NCI-H1694 treated with DMSO at 0.1 percent for 48 hours (cell line): ENCODE measurements around the gene MBOAT1.
A peak's percentile ranks its signal among the peaks of the same experiment; 100 is the strongest.
"Not testable (repeated sequence)": the region's sequence is repeated elsewhere in the genome, so short reads cannot be mapped to it uniquely, and the experiment has no call there.

Experiments used
- DNase-seq: peaks from one replicate; lab custom pipeline; 2025; lab: John Stamatoyannopoulos, UW

MBOAT1 gene, protein sequence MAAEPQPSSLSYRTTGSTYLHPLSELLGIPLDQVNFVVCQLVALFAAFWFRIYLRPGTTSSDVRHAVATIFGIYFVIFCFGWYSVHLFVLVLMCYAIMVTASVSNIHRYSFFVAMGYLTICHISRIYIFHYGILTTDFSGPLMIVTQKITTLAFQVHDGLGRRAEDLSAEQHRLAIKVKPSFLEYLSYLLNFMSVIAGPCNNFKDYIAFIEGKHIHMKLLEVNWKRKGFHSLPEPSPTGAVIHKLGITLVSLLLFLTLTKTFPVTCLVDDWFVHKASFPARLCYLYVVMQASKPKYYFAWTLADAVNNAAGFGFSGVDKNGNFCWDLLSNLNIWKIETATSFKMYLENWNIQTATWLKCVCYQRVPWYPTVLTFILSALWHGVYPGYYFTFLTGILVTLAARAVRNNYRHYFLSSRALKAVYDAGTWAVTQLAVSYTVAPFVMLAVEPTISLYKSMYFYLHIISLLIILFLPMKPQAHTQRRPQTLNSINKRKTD

DNA sequence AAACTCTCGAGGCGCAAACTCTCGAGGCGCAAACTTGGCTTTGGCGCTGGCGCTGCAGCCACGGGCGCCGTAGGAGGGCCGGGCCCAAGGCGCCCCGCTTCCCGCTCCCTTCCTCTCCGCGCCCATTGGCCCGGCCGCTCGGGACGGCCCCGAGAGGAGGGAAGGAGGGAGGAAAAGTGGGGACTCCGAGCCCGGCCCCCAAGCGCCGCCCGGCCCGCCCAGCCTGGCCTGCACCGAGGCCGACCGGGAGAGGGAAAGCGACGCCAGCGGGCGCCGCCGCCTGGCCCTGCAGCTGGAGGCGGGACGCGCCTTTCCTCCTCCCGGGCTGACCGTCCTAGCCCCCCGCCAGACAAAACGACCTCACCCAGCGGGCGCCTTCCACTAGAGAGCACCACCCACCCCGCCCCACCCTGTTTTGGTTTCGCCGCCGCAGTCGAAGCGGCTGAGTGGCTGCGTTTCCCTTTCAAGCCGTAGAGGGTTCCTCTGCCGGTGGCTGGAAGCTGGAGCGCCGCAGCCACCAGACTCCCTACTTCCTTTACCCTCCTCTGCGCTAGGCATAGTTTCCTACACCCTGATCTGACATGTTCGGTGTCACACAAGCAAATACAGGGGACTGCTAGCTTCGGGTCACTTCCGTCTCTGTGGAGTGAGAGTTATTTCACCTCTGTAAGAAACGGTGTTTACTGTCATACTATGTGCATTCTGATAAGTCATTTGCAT, at the start of gene MBOAT1:
MBOAT1 (minus strand) TSS at position 78 of the 720 bp plus-strand sequence. CDS start 235 bp downstream, outside the sequence.
- DNase-seq: peak; percentile 84

DNA sequence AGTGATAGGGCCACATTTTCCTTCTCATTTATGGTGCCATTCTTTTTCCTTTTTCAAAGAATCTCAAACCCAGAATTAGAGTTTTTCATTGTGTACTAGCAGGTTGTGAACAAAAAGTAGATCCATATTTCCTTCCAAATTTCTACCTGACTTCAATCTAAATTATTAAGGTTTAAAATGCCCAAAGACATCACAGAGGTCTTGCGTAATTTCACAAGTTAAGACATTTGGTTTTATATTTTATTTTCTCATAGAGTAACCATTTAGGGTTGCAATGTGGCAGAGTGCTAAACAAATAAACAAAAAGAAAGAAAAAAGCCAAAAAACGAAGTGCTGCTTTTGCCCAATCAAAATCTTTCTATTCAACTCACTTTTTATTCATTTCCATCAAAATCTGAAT, 49.4 kb upstream of the MBOAT1 start:
- DNase-seq: no peak

DNA sequence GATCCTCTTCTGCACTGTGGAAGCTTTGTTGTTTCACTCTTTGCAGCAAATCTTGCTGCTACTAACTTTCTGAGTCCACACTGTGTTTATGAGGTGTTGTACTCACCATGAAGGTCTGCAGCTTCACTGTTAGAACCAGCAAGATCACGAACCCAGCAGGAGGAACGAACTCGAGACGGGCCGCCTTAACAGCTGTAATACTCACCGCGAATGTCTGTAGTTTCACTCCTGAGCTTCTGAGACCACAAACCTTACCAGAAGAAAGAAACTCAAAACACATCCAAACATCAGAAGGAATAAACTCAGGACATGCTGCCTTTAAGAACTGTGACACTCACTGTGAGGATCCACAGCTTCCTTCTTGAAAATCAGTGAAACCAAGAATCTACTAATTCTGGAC, 48.1 kb upstream of the MBOAT1 start:
- DNase-seq: no peak

DNA sequence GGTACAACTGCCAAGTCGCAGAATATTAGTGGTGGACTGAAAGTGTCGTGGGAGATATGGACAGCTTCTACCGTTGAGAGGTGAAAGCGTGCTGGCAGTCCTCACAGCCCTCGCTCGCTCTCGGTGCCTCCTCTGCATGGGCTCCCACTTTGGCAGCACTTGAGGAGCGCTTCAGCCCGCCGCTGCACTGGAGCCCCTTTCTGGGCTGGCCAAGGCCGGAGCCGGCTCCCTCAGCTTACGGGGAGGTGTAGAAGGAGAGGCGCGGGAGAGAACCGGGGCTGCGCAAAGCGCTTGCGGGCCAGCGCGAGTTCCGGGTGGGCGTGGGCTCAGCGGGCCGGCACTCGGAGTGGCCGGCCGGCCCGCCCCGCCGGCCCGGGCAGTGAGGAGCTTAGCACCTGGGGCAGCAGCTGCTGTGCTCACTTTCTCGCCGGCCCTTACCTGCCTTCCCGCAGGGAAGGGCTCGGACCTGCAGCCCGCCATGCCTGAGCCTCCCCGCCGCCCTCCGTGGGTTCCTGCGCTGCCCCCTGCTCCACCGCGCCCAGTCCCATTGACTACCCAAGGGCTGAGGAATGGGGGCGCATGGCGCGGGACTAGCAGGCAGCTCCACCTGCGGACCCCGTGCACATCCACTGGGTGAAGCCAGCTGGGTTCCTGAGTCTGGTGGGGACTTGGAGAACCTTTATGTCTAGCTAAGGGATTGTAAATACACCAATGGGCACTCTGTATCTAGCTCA, 47.2 kb upstream of the MBOAT1 start:
- DNase-seq: no peak

DNA sequence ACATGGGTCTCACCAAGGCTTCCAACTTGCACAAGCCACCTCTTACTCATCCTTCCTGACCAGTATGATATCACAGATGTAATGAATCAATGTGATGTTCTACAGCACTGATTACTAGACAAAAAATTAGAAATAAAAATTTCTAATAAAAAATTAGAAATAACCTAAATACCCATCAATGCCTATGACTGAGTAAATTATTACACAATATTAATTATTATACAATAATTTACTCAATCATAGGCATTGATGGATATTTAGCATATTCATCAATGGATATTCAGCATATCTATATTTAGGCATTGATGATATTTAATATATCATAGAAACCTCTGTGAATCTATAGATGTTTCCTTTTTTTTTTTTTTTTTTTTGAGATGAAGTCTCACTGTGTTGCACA, 43.2 kb upstream of the MBOAT1 start:
- no peak for DNase-seq

DNA sequence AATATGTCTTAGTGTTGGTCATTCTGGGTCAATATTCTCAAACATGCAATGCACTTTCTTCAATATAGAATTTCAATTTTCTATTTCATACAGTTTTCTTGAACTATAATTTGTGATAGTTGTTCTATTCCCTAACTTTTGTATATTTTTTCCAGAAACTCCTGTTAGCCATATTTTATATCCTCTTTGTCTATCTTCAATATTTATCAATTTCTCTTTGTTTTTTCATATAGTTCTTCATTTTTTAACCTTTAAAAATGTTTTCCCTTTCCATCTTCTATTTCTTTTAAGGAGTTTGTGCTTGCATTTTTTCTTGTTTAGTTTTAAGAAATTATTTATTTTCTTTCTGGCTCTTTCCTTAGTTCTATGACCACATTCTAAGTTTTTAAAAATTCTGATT, 42.0 kb upstream of the MBOAT1 start:
- no peak for DNase-seq

DNA sequence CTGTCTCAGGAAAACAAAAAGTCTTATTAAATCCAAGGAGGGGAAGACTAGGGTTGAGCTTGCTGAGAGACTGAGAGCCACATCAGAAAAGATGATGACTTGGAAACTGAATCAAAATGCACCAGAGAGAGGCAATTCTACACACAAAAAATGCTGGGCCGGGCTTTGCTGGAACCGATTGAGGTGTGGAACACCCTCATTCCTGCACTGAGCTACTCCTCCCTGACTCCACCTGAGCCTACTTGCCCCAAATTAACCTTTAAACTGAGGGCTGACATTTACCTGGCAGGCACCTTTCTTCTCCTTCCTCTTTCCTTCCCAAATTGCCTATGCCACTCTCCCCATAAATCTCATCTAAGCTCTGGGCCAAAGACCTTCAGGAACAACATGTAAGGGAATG, 40.8 kb upstream of the MBOAT1 start:
- DNase-seq: no peak

DNA sequence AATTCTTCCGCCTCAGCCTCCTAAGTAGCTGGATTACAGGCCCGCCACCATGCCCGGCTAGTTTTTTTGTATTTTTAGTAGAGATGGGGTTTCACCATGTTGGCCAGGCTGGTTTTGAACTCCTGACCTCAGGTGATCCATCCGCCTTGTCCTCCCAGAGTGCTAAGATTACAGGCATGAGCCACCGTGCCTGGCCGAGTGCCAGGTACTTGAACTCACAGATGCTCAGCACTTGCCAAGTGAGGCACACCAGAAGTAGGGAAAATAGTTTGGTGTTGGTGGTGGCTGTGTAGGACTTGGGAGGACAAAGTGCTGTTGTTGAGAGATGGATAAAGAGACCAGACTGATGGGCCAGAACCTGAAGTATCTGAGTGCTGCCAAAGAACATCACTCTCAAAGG, 40.0 kb upstream of the MBOAT1 start:
- DNase-seq: no peak

DNA sequence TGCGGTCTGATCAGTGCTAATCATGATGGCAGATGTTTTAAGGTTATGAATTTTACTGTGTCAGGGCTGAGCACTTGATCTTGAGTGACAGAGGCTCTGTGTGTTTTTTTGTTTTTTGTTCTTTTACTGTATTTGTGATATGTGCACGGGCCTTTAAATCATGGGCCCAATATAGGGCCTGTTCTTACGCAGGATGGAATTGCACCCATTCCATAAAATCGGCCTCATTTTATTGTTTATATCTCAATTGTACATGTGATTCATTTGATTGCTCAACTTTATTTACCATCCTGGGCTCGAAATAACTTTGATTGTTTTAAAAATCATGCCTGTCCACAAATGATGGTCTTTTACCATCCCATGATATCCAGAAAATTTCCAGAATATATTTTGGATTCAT, 39.3 kb upstream of the MBOAT1 start:
- DNase-seq: no peak

DNA sequence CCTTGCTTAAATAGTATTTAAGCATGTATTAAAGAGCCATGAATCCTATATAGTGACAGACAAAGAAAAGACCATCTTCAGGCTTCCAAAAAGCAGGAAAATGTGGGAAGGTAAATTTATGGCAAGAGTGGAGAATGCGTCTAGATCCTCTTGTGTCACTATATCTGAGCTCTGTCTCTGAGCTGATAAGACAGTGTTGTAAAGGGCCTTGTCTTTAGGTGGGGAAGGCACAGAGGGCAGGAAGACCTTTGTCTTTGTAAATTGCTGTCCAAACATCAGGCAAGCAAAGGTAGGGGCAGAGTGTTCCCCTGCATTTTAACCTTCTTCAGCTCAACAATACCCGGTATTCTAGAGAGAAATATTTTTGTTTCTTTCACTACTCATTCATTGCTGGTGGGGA, 33.9 kb upstream of the MBOAT1 start:
- DNase-seq: no peak

DNA sequence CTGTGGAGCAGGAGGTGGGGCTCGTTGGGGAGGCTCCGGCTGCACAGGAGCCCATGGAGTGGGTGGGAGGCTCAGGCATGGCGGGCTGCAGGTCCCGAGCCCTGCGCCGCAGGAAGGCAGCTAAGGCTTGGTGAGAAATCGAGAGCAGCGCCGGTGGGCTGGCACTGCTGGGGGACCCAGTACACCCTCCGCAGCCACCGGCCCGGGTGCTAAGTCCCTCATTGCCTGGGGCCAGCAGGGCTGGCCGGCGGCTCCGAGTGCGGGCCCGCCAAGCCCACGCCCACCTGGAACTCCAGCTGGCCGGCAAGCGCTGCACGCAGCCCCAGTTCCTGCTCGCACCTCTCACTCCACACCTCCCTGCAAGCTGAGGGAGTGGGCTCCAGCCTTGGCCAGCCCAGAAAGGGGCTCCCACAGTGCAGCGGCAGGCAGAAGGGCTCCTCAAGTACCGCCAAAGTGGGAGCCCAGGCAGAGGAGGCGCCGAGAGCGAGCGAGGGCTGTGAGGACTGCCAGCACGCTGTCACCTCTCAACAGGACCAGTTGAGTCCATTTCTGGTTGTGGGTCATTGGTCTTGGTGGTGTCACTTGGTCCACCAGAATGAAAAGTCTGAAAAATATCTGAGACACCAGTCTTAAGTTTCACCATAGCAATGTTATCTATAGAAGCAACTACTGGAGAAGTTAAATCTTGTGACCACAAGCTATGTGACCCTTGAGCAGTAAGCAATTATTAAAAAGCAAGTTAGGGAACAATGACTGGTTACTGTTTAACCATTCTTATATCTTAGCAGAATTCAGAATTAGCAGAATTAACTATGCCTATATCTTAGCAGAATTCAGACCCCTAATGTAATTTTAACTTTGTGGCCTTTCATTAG, 32.8 kb upstream of the MBOAT1 start:
- not testable (repeated sequence) for DNase-seq

DNA sequence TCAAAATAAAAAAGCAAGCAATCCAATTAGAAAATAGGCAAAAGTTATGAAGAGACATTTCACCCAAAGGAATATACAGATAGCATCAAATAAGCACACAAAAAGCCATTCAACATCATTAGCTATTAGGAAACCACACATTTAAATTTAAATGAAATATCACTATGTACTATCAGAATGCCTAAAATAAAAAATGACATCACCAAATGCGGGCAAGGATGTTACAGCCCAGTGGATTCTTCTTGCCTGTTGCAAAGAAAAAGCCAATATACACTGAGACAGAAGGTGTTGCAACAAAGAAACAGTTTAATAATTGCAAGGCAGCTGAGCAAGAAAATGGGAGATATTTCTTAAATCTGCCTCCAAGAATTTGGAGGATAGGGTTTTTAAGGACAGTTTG, 31.0 kb upstream of the MBOAT1 start:
- no peak for DNase-seq

DNA sequence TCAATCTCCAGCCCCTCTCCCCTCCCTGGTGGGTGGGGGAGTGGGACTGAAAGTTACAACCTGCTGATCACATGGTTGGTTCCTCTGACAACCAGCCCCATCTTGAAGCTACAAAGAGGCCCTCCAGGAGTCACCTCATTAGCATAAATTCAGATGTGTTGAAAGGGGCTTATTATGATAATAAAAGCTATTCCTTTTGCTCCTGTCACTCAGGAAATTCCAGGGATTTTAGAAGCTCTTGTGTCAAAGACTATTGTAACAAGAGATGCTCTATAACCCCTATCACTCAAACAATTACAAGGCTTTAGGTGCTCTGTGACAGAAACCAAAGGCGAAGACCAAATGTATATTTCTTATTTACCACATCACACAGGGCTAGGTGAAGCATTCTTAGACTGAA, 30.1 kb upstream of the MBOAT1 start:
- DNase-seq: no peak

DNA sequence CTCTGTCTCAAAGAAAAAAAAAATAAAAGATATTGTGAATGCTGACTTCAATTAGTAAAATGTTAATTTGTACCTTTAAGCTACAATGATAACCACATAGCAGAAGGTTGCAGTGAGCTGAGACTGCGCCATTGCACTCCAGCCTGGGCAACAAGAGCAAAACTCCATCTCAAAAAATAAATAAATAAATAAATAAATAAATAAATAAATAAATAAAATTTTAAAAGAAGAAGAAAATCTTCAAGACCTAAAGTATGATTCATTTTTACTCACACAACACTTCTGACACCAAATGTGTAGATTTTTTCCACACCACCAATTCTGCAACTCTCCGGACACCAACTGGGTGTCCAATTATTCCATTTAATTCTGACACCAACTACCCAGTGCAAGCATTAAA, 28.8 kb upstream of the MBOAT1 start:
- DNase-seq: no peak

DNA sequence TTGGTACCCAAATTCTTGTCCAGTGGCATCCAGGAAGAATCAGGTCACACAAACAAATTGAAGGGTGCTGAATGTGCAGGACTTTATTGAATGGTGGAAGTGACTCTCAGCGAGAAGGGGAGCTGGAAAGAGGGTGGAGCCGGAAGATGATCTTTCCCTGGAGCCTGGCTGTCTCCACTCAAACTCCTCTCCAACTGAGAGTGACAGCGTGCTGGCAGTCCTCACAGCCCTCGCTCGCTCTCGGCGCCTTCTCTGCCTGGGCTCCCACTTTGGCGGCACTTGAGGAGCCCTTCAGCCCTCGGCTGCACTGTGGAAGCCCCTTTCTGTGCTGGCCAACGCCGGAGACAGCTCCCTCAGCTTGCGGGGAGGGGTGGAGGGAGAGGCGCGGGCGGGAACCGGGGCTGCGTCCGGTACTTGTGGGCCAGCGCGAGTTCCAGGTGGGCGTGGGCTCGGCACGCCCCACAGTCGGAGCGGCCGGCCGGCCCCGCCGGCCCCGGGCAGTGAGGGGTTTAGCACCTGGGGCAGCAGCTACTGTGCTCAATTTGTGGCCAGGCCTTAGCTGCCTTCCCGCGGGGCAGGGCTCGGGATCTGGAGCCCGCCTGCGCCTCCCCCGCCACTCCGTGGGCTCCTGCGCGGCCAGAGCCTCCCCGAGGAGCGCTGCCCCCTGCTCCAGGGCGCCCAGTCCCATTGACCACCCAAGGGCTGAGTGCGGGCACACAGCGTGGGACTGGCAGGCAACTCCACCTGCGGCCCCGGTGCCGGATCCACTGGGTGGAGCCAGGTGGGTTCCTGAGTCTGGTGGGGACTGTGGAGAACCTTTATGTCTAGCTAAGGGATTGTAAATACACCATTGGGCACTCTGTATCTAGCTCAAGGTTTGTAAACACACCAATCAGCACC, 26.7 kb upstream of the MBOAT1 start:
- peak; percentile 7 for DNase-seq

DNA sequence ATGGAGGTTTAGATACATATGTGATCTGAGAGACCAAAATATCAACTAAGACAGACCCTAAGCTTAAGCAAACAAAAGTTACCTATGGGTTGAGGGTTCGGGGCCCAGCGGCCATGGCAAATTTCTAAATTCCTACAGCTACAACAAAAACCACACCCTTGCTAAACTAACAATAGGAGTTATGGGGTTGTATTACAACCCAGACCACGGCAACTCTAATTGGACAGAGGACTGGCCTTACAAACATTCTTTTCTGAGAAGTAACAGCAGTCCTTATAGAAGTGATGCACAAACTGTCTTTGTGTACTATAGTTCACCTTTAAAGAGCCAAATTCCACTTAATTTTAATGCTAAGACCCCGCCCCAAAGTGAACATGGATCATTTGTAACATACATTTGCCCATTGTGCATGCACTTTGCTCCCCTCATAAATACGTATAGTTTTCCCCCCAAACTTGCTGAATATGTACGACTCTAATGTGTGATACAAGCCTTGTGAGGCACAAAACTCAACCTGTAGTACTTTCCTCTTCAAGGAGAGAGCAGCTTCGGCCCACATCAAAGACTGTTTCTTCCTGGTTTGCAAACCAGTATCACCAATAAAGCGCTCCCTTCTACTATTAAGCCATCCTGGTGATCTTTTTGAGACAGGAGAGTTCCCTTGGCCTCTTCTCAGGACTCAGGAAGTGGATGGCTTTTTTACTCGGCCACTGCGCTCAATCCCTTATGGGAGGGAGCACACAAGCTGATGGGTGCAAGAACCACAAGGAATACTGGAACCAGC, 25.6 kb upstream of the MBOAT1 start:
- DNase-seq: no peak

DNA sequence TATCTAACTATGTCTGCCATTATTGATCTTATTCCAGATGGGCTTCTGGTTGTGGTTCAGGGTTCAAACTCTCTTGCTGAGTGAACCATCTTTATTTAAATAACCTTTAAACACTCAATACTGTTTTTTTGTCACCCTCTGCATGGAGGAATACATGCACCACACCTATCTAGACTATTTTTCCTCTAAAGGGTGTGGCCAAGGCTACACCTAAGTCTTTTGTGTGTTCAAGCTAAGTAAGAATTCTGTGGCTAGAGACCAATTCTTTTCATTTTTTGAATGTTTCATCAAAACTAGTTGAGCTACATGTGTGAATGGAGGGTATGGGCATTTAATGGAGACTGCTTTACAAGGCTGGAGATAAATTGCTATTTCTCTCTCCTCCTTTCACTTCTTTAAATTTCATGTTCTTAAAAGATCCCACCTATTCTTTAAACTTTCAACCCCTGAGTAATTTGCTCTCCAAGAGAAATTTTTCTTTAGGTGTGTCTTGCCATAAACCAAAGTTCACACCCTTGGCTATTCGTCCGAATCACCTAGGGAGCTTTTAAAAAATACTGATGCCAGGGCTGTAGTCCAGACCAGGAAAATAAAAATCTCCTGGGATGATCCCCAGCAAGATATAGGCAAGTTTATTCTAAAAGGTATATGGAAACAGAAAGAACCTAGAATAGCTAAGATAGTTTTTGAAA, 24.8 kb upstream of the MBOAT1 start:
- no peak for DNase-seq

DNA sequence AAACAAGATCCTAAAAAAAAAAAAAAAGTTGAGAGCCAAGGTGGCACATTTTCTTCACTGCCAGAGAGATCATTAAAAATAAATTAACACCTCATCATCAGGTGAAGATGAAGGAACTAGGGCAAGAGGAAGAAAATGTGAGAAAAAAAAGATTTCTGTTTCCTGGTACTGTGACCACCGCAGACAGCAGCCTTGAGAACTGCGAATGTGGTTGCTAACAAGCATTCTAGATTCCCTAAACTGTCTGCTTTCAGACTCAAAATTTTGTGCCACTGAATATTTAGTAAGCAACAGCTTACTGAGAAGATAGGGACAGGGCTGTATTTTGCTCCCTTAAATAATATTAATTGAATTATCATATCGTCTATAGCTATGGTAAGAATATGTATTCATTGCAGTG, 24.1 kb upstream of the MBOAT1 start:
- no peak for DNase-seq

DNA sequence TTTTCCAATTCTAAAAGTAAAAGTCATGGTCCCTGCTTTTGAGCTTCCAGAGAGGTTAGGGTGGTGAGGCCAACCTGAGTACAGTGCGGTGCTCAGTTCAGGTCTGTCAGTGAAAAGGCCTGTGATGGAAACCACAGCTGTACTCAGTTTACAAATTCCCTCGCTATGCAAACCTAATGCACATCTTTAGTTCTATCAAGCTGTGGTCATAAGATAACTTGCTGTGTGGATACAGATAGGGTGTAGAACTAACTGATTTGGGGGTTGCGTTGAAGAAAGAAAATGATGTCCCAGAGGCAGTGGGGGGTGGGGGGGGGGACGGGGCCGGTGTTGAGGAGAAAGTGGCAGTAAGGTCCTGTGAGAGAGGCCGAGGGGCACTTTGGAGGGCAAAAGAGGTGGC, 22.8 kb upstream of the MBOAT1 start:
- no peak for DNase-seq
